ENCODE results near the gene GPA33.
A peak's percentile ranks its signal among the peaks of the same experiment; 100 is the strongest.

Gene GPA33

GRCh38 chr1:167090314-167090942, at the start of gene GPA33:
GPA33 (minus strand) TSS chr1:167090377; CDS start chr1:167090287, 90 bp downstream.
- no peak for DNase-seq

GRCh38 chr1:167138703-167139102, 48.5 kb upstream of the GPA33 start:
- no peak for DNase-seq

GRCh38 chr1:167137793-167138510, 47.8 kb upstream of the GPA33 start:
- DNase-seq: no peak

GRCh38 chr1:167137332-167137781, 47.2 kb upstream of the GPA33 start:
- DNase-seq: peak; percentile 54 to 74

- DNase-seq: no peak
Observed at GRCh38 chr1:167136806-167137205, 46.6 kb upstream of the GPA33 start.

GRCh38 chr1:167136191-167136614, 46.0 kb upstream of the GPA33 start:
- peak in 1 of 2 experiments; percentile 15 for DNase-seq

- DNase-seq: peak; percentile 62 to 87
Observed at GRCh38 chr1:167135281-167135840, 45.2 kb upstream of the GPA33 start.

- DNase-seq: no peak
Observed at GRCh38 chr1:167132301-167133010, 42.3 kb upstream of the GPA33 start.

- DNase-seq: peak in 1 of 2 experiments; percentile 37
Observed at GRCh38 chr1:167130829-167131510, 40.8 kb upstream of the GPA33 start.

GRCh38 chr1:167128261-167129227, 38.4 kb upstream of the GPA33 start:
- DNase-seq: no peak

- no peak for DNase-seq
Observed at GRCh38 chr1:167127661-167128060, 37.5 kb upstream of the GPA33 start.

GRCh38 chr1:167127236-167127635, 37.1 kb upstream of the GPA33 start:
- no peak for DNase-seq

- DNase-seq: no peak
Observed at GRCh38 chr1:167126811-167127210, 36.6 kb upstream of the GPA33 start.

GRCh38 chr1:167126317-167126716, 36.1 kb upstream of the GPA33 start:
- DNase-seq: no peak

- no peak for DNase-seq
Observed at GRCh38 chr1:167122568-167122967, 32.4 kb upstream of the GPA33 start.

GRCh38 chr1:167122121-167122480, 31.9 kb upstream of the GPA33 start:
- DNase-seq: no peak

GRCh38 chr1:167121375-167122120, 31.4 kb upstream of the GPA33 start:
- peak in 1 of 2 experiments; percentile 10 for DNase-seq

- DNase-seq: no peak
Observed at GRCh38 chr1:167120899-167121298, 30.7 kb upstream of the GPA33 start.

GRCh38 chr1:167119696-167120095, 29.5 kb upstream of the GPA33 start:
- DNase-seq: no peak

GRCh38 chr1:167118188-167118587, 28.0 kb upstream of the GPA33 start:
- DNase-seq: no peak

- no peak for DNase-seq
Observed at GRCh38 chr1:167117225-167117624, 27.0 kb upstream of the GPA33 start.

All from NCI-H524 (cell line).